Activated T-helper 9 cell treated with anti-CD3 and anti-CD28 coated beads, Interleukin-2, amount 50 U/mL, for 16 hours (primary cell): ENCODE measurements around the gene WDFY4.

ENCODE experiments used
- DNase-seq: peaks from one replicate; pipeline ENCODE4 v3.0.0-alpha.2; 2020; ENCODE audit warnings: low read depth

The WDFY4 gene

DNA sequence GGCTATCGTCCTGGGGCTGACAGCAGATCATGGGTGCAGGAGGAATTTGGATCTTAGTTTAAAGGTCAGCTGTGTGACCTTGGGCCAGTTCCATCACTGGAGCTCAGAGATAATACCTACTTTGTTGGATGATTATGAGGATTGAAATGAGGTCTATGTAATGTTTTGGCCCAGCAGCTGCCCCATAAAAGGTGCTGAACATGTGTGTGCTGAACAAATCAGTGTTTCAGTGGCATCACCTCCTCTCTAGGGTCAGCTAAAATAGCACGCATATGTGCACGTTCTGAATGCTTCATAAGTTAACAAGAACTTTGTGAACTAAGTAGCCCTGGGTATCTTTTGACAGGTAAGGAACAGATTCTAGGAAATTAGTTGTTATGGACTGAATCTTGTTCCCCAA lies 339.8 kb downstream of the WDFY4 start:
- no peak for DNase-seq

DNA sequence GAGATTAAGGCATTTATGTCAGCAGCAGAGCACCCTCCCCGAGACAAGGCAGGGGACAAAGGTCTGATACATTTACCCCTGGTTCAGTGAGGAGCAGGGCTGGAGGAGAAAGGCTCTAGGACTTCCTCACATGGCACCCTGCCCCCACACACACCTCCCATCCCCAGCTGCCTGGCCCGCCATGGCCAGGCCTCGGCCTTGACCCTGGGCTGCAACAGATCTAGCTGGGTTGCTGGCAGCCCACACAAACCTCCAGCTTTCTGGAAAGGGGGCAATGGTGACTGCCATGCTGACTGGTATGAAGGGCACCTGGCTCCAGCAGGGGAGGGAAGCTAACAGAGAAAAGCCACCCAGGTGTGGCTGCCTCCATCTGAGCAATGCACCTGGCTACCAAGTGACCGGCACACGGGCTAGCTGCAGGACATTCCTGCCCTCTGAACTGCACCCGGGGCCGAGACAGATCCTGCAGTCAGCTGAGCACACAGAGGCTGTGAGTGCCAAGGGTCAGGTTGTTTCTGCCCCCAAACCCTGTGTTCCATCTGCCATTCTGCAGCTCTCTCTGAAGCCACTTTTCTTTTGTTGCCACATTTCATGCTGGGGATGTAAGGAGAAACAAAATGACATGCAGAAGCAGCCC lies 340.8 kb downstream of the WDFY4 start:
- DNase-seq = no peak

DNA sequence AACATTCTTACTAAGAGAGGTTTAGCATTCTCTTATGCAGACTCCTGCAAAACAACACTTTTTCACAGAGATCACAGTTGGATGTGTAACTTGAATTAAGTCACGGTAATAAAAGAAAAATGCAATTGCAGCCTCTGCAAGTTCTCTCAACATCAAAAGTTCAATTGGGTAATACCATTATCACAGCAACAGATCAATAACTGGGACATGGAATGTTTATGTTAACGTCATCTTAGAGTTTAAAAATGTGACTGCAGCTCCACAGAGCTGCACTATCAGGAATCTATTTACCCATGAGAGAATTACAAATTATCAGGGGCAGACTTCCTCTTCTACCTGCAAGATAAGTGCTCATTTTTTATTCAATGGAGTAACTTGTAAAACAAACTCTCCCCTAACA lies 344.0 kb downstream of the WDFY4 start:
- no peak for DNase-seq

DNA sequence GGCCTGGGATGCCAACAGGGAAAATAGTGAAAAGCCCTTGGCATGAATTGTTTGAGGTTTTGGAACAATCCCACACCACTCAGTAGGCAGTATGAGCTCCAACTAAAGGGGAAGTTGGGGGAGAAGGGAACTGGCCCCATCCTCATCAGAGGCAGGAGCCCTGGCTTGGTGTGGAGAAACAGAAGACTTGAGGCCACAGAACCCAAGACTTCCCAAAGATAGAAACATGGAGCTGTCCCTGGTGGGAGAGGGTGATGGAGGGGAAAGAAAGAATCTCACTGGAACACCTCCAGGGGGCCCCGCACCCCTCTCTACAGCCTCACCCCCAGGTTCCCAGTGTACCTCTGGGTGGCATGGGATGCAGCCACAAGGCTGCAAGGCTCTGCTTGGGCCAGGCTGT lies 345.0 kb downstream of the WDFY4 start:
- no peak for DNase-seq
